NCI-H82 treated with DMSO at 0.1 percent for 48 hours (cell line): ENCODE data around the gene ARID1B.

Source experiments
- DNase-seq: peaks from one replicate; lab custom pipeline; 2025; ENCODE audit not compliant: unreplicated experiment; lab: John Stamatoyannopoulos, UW

ARID1B gene

GRCh38 chr6:157169656-157170055, 392.5 kb downstream of the ARID1B start:
- DNase-seq: no peak

DNA sequence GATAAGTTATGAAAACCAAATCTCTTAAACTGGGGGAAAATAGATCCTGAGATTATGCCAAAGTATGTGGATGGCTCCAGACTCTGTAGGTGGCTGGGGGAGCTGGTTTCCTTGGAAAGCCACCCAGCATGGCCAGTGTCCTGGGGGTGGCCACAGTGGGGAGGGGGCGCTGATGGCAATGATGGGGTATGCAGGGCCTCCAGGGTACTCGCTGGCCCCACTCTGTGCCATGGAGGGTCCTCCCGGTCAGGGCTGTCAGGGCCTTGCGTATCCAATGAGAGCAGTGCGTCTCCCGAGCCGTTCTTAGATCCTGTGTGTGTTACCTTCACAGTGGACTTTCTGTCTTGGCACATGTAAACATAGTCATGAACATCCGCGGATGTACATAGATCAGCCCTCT, 393.4 kb downstream of the ARID1B start:
- no peak for DNase-seq

GRCh38 chr6:157171801-157172200, 394.6 kb downstream of the ARID1B start:
- DNase-seq: no peak

GRCh38 chr6:157172231-157172701, 395.1 kb downstream of the ARID1B start:
- no peak for DNase-seq

- no peak for DNase-seq
These were observed 395.8 kb downstream of the ARID1B start for GRCh38 chr6:157172830-157173536.

- no peak for DNase-seq
These were observed 396.6 kb downstream of the ARID1B start for GRCh38 chr6:157173776-157174175.

DNA sequence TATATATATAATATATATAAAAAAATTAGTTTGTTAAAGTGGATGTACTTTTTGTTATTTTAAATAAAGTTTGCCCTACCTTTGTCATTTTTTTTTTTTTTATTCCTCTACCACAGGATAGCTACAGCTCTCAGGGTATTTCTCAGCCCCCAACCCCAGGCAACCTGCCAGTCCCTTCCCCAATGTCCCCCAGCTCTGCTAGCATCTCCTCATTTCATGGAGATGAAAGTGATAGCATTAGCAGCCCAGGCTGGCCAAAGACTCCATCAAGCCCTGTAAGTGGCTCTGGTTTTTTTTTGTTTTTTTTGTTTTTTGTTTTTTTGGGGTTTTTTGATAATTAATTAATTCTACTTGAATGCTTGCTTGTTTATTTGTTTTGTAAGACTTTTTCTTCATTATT, 397.6 kb downstream of the ARID1B start:
- DNase-seq: no peak

GRCh38 chr6:157177731-157178336, 400.7 kb downstream of the ARID1B start:
- no peak for DNase-seq

GRCh38 chr6:157181649-157182048, 404.5 kb downstream of the ARID1B start:
- no peak for DNase-seq

- no peak for DNase-seq
These were observed 405.5 kb downstream of the ARID1B start for GRCh38 chr6:157182503-157183264.

DNA sequence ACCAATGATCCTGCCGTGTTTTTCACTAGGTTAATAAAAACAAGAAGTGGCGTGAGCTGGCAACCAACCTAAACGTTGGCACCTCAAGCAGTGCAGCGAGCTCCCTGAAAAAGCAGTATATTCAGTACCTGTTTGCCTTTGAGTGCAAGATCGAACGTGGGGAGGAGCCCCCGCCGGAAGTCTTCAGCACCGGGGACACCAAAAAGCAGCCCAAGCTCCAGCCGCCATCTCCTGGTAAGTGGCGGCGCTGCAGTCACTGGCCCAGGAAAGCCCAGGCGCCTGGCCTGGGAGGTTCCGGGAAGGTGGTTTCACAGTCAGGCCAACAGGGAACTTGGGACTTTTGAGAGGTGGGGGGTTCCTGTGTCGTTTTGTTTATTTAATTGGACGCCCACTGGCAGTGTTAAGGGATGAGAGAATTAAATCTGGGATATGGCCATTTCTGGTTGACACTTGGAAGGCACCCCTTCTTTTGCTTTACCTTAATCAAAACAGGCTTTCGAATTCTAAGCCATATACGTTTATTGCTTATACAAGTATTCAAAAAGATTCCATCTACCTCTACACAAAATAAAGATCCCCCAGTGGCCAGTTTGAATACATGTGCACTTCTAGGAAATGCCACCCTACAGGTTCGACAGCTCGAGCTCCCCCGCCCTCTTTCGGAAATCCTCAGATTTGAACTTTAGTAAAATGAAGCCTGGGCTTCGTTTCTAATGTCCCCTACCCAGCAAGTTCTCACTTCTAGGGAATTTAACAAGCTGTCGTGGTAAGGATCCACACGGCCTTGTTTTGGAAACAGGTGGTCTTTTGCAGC, 407.2 kb downstream of the ARID1B start:
- peak; percentile 9 for DNase-seq

GRCh38 chr6:157185171-157185570, 408.0 kb downstream of the ARID1B start:
- no peak for DNase-seq

GRCh38 chr6:157185986-157186385, 408.8 kb downstream of the ARID1B start:
- no peak for DNase-seq

DNA sequence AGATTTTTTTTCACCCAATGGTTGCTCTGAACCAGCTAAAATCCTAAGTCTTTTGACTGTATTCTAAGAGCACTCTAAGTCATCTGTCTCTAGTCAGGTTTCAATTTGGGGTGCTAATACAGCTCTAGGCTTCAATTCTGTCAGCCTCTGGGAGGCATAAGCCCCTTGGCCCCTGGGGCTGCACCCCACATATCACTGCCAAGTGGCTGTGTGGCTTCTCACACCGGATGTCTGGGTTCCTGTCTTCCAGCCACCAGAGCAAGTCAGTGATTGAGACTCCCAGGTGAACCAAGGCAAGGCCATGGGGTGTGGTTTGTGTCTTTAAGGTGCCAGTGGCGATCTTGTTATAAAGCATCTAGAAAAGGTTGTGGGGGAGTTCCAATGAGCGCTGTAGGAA, 409.6 kb downstream of the ARID1B start:
- no peak for DNase-seq

DNA sequence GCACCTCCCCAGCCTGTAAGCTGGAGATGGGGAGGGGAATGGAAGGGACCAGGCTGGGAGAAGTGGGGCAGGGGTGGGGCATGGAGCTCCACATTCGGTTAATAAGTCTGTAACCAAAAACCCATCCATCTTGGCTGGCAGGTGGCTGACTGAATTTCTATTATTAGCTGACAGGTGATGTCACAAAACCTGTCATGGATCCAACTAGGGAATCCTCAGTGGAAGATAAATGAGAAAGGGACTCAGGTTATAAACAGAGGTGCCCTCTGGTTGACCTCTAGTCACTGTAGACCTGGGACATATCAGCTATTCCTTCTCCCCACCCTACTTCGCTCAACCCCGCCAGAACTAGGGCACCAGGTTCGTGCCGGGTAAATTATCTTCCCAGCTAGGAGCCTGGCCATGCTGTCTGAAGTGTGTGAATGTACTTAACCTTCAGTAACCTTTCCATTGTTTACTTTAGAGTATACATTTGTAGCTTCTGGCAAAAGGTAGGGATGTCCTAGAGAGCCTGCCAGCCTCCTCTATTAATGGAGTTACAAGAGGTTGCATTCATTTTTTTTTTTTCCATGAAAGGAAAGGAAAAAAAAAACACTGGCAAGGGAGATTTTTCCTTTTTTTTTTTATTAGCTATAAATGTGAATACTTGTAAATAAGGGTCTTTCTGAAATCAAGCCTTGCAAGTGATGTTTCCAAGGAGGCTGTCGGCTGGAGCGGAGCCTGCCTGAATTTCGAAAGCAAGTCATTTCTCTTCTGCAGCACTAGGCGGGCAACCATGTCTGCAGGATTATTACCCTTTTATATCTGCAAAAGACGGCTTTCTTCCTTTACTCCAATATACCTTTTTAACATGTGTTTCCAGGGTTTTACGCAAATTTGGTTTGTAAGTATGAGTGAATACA, 410.3 kb downstream of the ARID1B start:
- no peak for DNase-seq

DNA sequence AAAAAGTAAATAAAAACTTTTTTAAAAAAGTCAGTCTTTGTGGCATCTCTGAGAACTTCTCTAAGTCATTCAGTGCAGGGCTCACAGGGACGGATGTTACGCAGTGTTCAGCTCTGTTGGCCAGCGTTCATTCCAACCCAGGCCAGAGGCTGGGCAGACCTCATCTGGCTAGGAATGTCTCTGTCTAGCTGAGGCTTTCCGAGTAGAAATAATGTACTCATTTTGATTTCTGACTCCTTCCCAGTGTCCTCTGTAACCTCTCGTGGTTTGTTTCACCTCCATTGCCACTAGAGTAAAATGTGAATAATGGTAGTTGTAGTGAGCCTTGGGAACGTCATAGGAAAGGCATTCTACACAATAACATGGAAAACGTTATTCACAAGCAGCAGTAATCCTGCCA, 411.0 kb downstream of the ARID1B start:
- DNase-seq: no peak

DNA sequence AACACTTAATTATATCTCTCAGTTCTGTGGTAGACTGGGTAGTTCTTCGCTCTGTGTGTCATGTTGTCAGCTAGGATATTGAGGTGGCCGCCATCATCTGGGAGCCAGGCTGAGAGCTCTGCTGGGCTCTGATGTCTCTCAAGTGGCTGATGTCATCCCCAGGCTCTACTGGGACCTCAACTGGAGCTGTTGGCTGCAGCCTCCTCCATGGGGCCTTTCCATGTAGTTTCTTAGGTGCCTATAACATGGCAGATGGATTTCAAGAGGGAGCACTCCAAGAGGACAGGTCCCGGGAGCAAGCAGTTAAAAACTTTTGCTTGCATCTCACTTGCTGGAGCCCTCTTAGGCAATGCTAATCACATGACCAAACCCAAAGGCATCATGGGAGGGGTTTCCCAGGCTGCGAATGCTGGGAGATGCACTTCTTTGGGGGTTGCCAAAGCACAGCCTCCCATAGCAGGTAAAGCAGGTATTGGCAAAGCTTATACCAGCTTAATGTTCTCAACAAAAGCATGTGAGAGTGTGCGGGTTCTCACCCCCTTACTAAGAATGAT, 416.3 kb downstream of the ARID1B start:
- no peak for DNase-seq

- no peak for DNase-seq
These were observed 416.9 kb downstream of the ARID1B start for GRCh38 chr6:157194110-157194509.

DNA sequence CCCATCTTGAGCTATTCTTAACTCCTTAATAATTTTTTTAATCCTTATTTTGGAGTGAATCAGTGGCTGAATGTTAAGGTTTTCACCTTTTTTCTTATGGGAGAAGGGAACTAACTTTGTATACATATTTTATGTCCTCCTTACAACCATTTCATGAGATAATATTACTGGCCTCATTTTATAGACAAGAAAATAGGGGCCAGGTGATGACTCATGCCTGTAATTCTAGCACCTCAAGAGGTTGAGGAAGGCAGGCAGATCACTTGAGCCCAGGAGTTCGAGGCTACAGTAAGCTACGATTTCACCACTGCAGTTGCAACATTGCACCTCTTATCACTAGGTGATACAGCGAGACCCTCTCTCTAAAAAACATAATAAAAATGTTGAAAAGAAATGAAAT, 417.5 kb downstream of the ARID1B start:
- no peak for DNase-seq

DNA sequence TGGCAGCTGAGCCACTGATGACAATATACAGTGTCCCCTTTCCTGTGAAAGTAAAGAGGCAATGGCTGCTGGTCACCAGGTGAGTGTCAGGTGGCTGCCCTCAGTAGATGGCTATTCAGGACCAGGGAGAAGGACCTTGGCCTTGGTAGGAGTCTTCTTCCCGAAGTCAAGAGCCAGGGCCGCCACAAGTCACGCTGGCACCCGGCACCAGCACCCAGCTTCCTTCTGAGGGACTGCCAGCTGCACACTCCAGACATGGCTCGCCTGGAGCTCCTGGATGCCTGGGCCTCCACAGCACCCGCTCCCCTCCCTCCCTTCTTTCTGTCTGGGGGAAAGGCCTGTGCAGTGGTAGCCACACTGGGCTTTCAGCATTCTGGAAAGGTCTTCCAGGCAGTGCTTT, 419.2 kb downstream of the ARID1B start:
- no peak for DNase-seq
